Esophagus muscularis mucosa (tissue), 4 donors: ENCODE measurements around the gene RGPD3. TPM values are rescaled to one million over a fixed set of nuclear protein-coding genes. Genes with fewer than 3 reads are reported as not detected.

ENCODE experiments used
- DNase-seq: peaks from one replicate; pipeline ENCODE4 v3.0.0-alpha.2; 2017; ENCODE audit errors: extremely low spot score
- H3K27ac ChIP-seq, 4 donors: fragments of 200-600 bp; sonication (generic); replicated peaks in 1 of 4; 1 replicate in 3 of 4; 2 replicates in 1 of 4; pipeline ENCODE4 v1.5.1; 2016 to 2019; ENCODE audit warnings: mild to moderate bottlenecking in 1 of 4
- H3K27me3 ChIP-seq, 4 donors: fragments of 200-600 bp; sonication (generic); one replicate each; pipeline versions ENCODE4 v1.5.1 to v1.6.0; 2016 to 2019
- H3K36me3 ChIP-seq, 4 donors: fragments of 200-600 bp; sonication (generic); one replicate each; pipeline ENCODE4 v1.5.1; 2016 to 2019
- H3K4me1 ChIP-seq, 4 donors: fragments of 200-600 bp; sonication (generic); one replicate each; pipeline ENCODE4 v1.5.1; 2016 to 2019
- H3K4me3 ChIP-seq, 4 donors: fragments of 200-600 bp; sonication (generic); 1 replicate in 2 of 4; 2 replicates in 2 of 4; pipeline ENCODE4 v1.5.1; 2016 to 2019; ENCODE audit warnings: mild to moderate bottlenecking in 4 of 4, moderate library complexity in 1 of 4
- H3K9me3 ChIP-seq, 4 donors: fragments of 200-600 bp; sonication (generic); 1 replicate in 3 of 4; 2 replicates in 1 of 4; pipeline ENCODE4 v1.5.1; 2016 to 2019
- CTCF ChIP-seq, 3 experiments: fragments of 200-600 bp in 2 of 3; fragments of 450-650 bp in 1 of 3; sonication (generic) in 2 of 3; IDR thresholded peaks; one replicate each; pipeline ENCODE4 v1.5.1; 2017 to 2019; ENCODE audit warnings: antibody characterized with exemption in 3 of 3, mild to moderate bottlenecking in 2 of 3, moderate library complexity in 1 of 3
- EP300 ChIP-seq: sonication (generic); formaldehyde crosslinking; IDR thresholded peaks from one replicate; pipeline ENCODE4 v1.6.1; 2017; ENCODE audit warnings: antibody characterized with exemption
- POLR2A ChIP-seq: fragments of 450-650 bp; IDR thresholded peaks from one replicate; pipeline ENCODE4 v1.6.1; 2017; ENCODE audit warnings: antibody characterized with exemption, moderate library complexity, mild to moderate bottlenecking, low read depth
- POLR2AphosphoS5 ChIP-seq, 2 donors: sonication (generic); formaldehyde crosslinking; IDR thresholded peaks; one replicate each; pipeline ENCODE4 v1.6.1; 2017; ENCODE audit warnings: antibody characterized with exemption in 2 of 2
- WGBS: methylation state at CpG from one replicate; pipeline ENCODE4 v1.1.5; 2018; 5-methylcytosine and 5-hydroxymethylcytosine counted together
- intact Hi-C: fragments of 100-400 bp; cut with DNase I; formaldehyde crosslinking; loops from one replicate; pipeline ENCODE4 v1.15.1; 2023
- total RNA-seq, 4 donors: library from RNA; depleted of rRNA; stranded (reverse); fragments of >200 nt; gene quantifications; one replicate each; pipeline versions ENCODE4 v1.1.0 to v1.2.1, GENCODE V29; 2016

The RGPD3 gene
- total RNA-seq, 4 donors from 2014 or later: 0.33 to 0.46 (median 0.43) TPM

GRCh38 chr2:106350980-106351379 is 117.2 kb downstream of the RGPD3 start:
- no peaks in the 10 kb centered on the region for H3K27me3 ChIP-seq
- DNase-seq: no peak
- intact Hi-C loops: no loop called here
- no peaks in the 10 kb centered on the region for H3K9me3 ChIP-seq
- 85% methylated on average over 2 of the region's 2 CpGs for WGBS
- no peak for TF ChIP-seq POLR2A
- no peak for TF ChIP-seq POLR2AphosphoS5 (IDR thresholded peaks at IDR 0.05)
- TF ChIP-seq CTCF (IDR thresholded peaks at IDR 0.05): no peak
- TF ChIP-seq EP300: no peak
- no peaks in the 10 kb centered on the region for H3K4me1 ChIP-seq
- H3K4me3 ChIP-seq: no peak overlapping the region
- no peaks in the 10 kb centered on the region for H3K36me3 ChIP-seq
- no peak overlapping the region for H3K27ac ChIP-seq

- Histone ChIP-seq H3K27ac (no peak overlapping the region), H3K9me3 (no peaks in the 10 kb centered on the region), H3K36me3 (no peaks in the 10 kb centered on the region), H3K4me3 (no peak overlapping the region), H3K4me1 (no peaks in the 10 kb centered on the region), H3K27me3 (no peaks in the 10 kb centered on the region)
- WGBS: 99% methylated on average over 9 of the region's 12 CpGs
- no peak for TF ChIP-seq POLR2AphosphoS5 (IDR thresholded peaks at IDR 0.05)
- TF ChIP-seq EP300: no peak
- no peak for TF ChIP-seq CTCF (IDR thresholded peaks at IDR 0.05)
- no peak for TF ChIP-seq POLR2A
- intact Hi-C loops: no loop called here
- DNase-seq: peak; percentile 88
Measured at GRCh38 chr2:106344302-106344701, 123.9 kb downstream of the RGPD3 start.

- Histone ChIP-seq H3K27me3 (no peaks in the 10 kb centered on the region), H3K4me3 (no peak overlapping the region), H3K4me1 (no peaks in the 10 kb centered on the region), H3K9me3 (no peaks in the 10 kb centered on the region), H3K27ac (no peak overlapping the region), H3K36me3 (no peaks in the 10 kb centered on the region)
- 95% methylated on average over 16 of the region's 16 CpGs for WGBS
- DNase-seq: no peak
- intact Hi-C loops: no loop called here
- no peak for TF ChIP-seq POLR2A
- no peak for TF ChIP-seq CTCF (IDR thresholded peaks at IDR 0.05)
- TF ChIP-seq EP300: no peak
- no peak for TF ChIP-seq POLR2AphosphoS5 (IDR thresholded peaks at IDR 0.05)
Measured at GRCh38 chr2:106343274-106343673, 124.9 kb downstream of the RGPD3 start.

- H3K9me3 ChIP-seq: no peaks in the 10 kb centered on the region
- no peaks in the 10 kb centered on the region for H3K36me3 ChIP-seq
- TF ChIP-seq POLR2A (no peak), EP300 (no peak), POLR2AphosphoS5 (IDR thresholded peaks at IDR 0.05) (no peak), CTCF (IDR thresholded peaks at IDR 0.05) (no peak)
- no peak overlapping the region for H3K4me3 ChIP-seq
- H3K27me3 ChIP-seq: no peaks in the 10 kb centered on the region
- no peak for DNase-seq
- intact Hi-C loops: no loop called here
- no peak overlapping the region for H3K27ac ChIP-seq
- no peaks in the 10 kb centered on the region for H3K4me1 ChIP-seq
- 94% methylated on average over 24 of the region's 25 CpGs for WGBS
Measured at GRCh38 chr2:106342831-106343251, 125.4 kb downstream of the RGPD3 start.

GRCh38 chr2:106341666-106342065 is 126.5 kb downstream of the RGPD3 start:
- H3K36me3 ChIP-seq: no peaks in the 10 kb centered on the region
- no peaks in the 10 kb centered on the region for H3K27me3 ChIP-seq
- no peak overlapping the region for H3K4me3 ChIP-seq
- TF ChIP-seq EP300: no peak
- TF ChIP-seq CTCF (IDR thresholded peaks at IDR 0.05): no peak
- TF ChIP-seq POLR2A: no peak
- no peak for TF ChIP-seq POLR2AphosphoS5 (IDR thresholded peaks at IDR 0.05)
- H3K9me3 ChIP-seq: no peaks in the 10 kb centered on the region
- no peak overlapping the region for H3K27ac ChIP-seq
- intact Hi-C loops: no loop called here
- no peaks in the 10 kb centered on the region for H3K4me1 ChIP-seq
- 81% methylated on average over 4 of the region's 5 CpGs for WGBS
- peak; percentile 77 for DNase-seq
